Measurements from ENCODE around the gene MRGPRE. TPM values are rescaled to one million over a fixed set of nuclear protein-coding genes. Genes with fewer than 3 reads are reported as not detected.

Gene MRGPRE
- total RNA-seq, 1 donor from 2014 or later = not detected

- DNase-seq (ENCODE audit: low spot score) (peak; percentile 45), ATAC-seq (no peak)
- intact Hi-C loops (cut with DNase I) = no loop called here
Observed at GRCh38 chr11:3201677-3202181, 30.5 kb downstream of the MRGPRE start.

GRCh38 chr11:3201112-3201581, 31.1 kb downstream of the MRGPRE start:
- ATAC-seq = no peak
- DNase-seq (ENCODE audit: low spot score) = peak; percentile 47
- intact Hi-C loops (cut with DNase I) = no loop called here

- intact Hi-C loops (cut with DNase I) = no loop called here
- ATAC-seq (no peak), DNase-seq (ENCODE audit: low spot score) (no peak)
Observed at GRCh38 chr11:3200388-3201111, 31.7 kb downstream of the MRGPRE start.

- ATAC-seq (no peak), DNase-seq (ENCODE audit: low spot score) (no peak)
Observed at GRCh38 chr11:3199537-3200295, 32.5 kb downstream of the MRGPRE start.

GRCh38 chr11:3198815-3199214, 33.4 kb downstream of the MRGPRE start:
- ATAC-seq (no peak), DNase-seq (ENCODE audit: low spot score) (no peak)
- intact Hi-C loops (cut with DNase I) = no loop called here

More at GRCh38 chr11:3199537-3200295, 32.5 kb downstream of the MRGPRE start:
- intact Hi-C loops (cut with DNase I) = no loop called here

GRCh38 chr11:3197878-3198528, 34.2 kb downstream of the MRGPRE start:
- intact Hi-C loops (cut with DNase I) = no loop called here
- ATAC-seq (no peak), DNase-seq (ENCODE audit: low spot score) (peak; percentile 41)

GRCh38 chr11:3197044-3197695, 35.0 kb downstream of the MRGPRE start:
- no peak for DNase-seq (ENCODE audit: low spot score)
- ATAC-seq = no peak
- intact Hi-C loops (cut with DNase I) = no loop called here

- DNase-seq (ENCODE audit: low spot score) = peak; percentile 50
- intact Hi-C loops (cut with DNase I) = no loop called here
- no peak for ATAC-seq
Observed at GRCh38 chr11:3196161-3197043, 35.8 kb downstream of the MRGPRE start.

- intact Hi-C loops (cut with DNase I) = no loop called here
- DNase-seq (ENCODE audit: low spot score) (peak; percentile 59), ATAC-seq (peak; percentile 59)
Observed at GRCh38 chr11:3195251-3196160, 36.7 kb downstream of the MRGPRE start.

GRCh38 chr11:3194016-3194816, 38.0 kb downstream of the MRGPRE start:
- intact Hi-C loops (cut with DNase I) = no loop called here
- no peak for DNase-seq (ENCODE audit: low spot score)
- no peak for ATAC-seq

- no peak for DNase-seq (ENCODE audit: low spot score)
Observed at GRCh38 chr11:3193373-3194015, 38.7 kb downstream of the MRGPRE start.

GRCh38 chr11:3192511-3193372, 39.5 kb downstream of the MRGPRE start:
- ATAC-seq (no peak), DNase-seq (ENCODE audit: low spot score) (peak; percentile 47)
- intact Hi-C loops (cut with DNase I) = no loop called here

More at GRCh38 chr11:3193373-3194015, 38.7 kb downstream of the MRGPRE start:
- intact Hi-C loops (cut with DNase I) = no loop called here
- no peak for ATAC-seq

GRCh38 chr11:3191586-3192324, 40.5 kb downstream of the MRGPRE start:
- DNase-seq (ENCODE audit: low spot score) = no peak
- ATAC-seq = no peak
- intact Hi-C loops (cut with DNase I) = no loop called here

- DNase-seq (ENCODE audit: low spot score) (no peak), ATAC-seq (no peak)
- intact Hi-C loops (cut with DNase I) = no loop called here
Observed at GRCh38 chr11:3190600-3190999, 41.6 kb downstream of the MRGPRE start.

All from sciatic nerve (tissue), 2 donors.